ENCODE data around the gene RBM18.

RBM18 gene

GRCh38 chr9:122204055-122204454, 60.6 kb downstream of the RBM18 start:
- DNase-seq (ENCODE audit: low spot score), result no peak

GRCh38 chr9:122202111-122202510, 62.5 kb downstream of the RBM18 start:
- DNase-seq (ENCODE audit: low spot score), result no peak

- peak; percentile 56 for DNase-seq (ENCODE audit: low spot score)
Observed at GRCh38 chr9:122201641-122202040, 63.0 kb downstream of the RBM18 start.

GRCh38 chr9:122200960-122201595, 63.6 kb downstream of the RBM18 start:
- DNase-seq (ENCODE audit: low spot score), result peak; percentile 72

- DNase-seq (ENCODE audit: low spot score), result no peak
Observed at GRCh38 chr9:122197882-122198281, 66.8 kb downstream of the RBM18 start.

- no peak for DNase-seq (ENCODE audit: low spot score)
Observed at GRCh38 chr9:122197426-122197825, 67.2 kb downstream of the RBM18 start.

- DNase-seq (ENCODE audit: low spot score), result no peak
Observed at GRCh38 chr9:122195875-122196274, 68.8 kb downstream of the RBM18 start.

GRCh38 chr9:122193651-122194050, 71.0 kb downstream of the RBM18 start:
- no peak for DNase-seq (ENCODE audit: low spot score)

GRCh38 chr9:122192914-122193525, 71.6 kb downstream of the RBM18 start:
- DNase-seq (ENCODE audit: low spot score), result no peak

GRCh38 chr9:122192261-122192875, 72.3 kb downstream of the RBM18 start:
- no peak for DNase-seq (ENCODE audit: low spot score)

GRCh38 chr9:122191584-122191983, 73.1 kb downstream of the RBM18 start:
- DNase-seq (ENCODE audit: low spot score), result no peak

GRCh38 chr9:122190597-122191381, 73.9 kb downstream of the RBM18 start:
- DNase-seq (ENCODE audit: low spot score), result peak; percentile 44

GRCh38 chr9:122188369-122188768, 76.3 kb downstream of the RBM18 start:
- DNase-seq (ENCODE audit: low spot score), result no peak

Data from GM03348 (cell line).